Measurements from ENCODE around the gene PRKD3. TPM values are rescaled to one million over a fixed set of nuclear protein-coding genes. Genes with fewer than 3 reads are reported as not detected.

Gene PRKD3
- total and polyA plus RNA-seq, 10 of the 15 experiments (the other 5 are each of a cell fraction or from before 2014, with no cell fraction given): 3.3 to 14.9 (median 7.9) TPM

GRCh38 chr2:37370666-37371065 is 46.0 kb upstream of the PRKD3 start:
- Histone ChIP-seq H3K4me3 (no peak overlapping the region), H3K4me2 (ENCODE audit: control insufficient read depth, insufficient read depth) (no peak overlapping the region), H2AFZ (ENCODE audit: control insufficient read depth, low read depth, low read length) (no peak overlapping the region), H3K36me3 (ENCODE audit: control insufficient read depth in 2 of 2, insufficient read depth in 2 of 2, low read length in 1 of 2) (no peaks in the 10 kb centered on the region), H3K9me3 (replicated peaks; ENCODE audit: control insufficient read depth, insufficient read depth, low read length) (no peaks in the 10 kb centered on the region), H3K27me3 (replicated peaks in 1 of 2; ENCODE audit: control insufficient read depth in 2 of 2, insufficient read depth in 2 of 2, low read length in 1 of 2) (peaks cover 3 to 20% of the 10 kb centered on the region in 2 experiments; a peak in 3 of 4 replicates), H4K20me1 (ENCODE audit: control insufficient read depth, insufficient read depth) (no peaks in the 10 kb centered on the region), H3K4me1 (ENCODE audit: control insufficient read depth, insufficient read depth, low read length) (peaks cover 6% of the 10 kb centered on the region), H3K27ac (ENCODE audit: control insufficient read depth, insufficient read depth) (no peak overlapping the region), H3K79me2 (ENCODE audit: control insufficient read depth, insufficient read depth, low read length) (no peaks in the 10 kb centered on the region), H3K9ac (ENCODE audit: control insufficient read depth, insufficient read depth, low read length) (no peak overlapping the region)
- POLR2A ChIA-PET: no interaction called here
- CTCF ChIA-PET: no interaction called here
- intact Hi-C loops (cut with micrococcal nuclease; ENCODE audit: unreplicated experiment): no loop called here
- RAD21 ChIA-PET (ENCODE audit: unreplicated experiment): no interaction called here
- 40% methylated on average over 1 of the region's 1 CpG for WGBS (ENCODE audit: insufficient coverage, insufficient replicate concordance, low lambda C conversion rate, missing lambda C conversion rate)
- DNase-seq (ENCODE audit: low read depth, low spot score) (no peak), FAIRE-seq (no peak), ATAC-seq (no peak)
- in situ Hi-C loops (cut with MboI): no loop called here
- no TSS peak for BruUV-seq (replicated peaks)
- SMC1A ChIA-PET (ENCODE audit: uncharacterized antibody, unreplicated experiment): no interaction called here
- no peak for TF ChIP-seq TCF12 (IDR thresholded peaks at IDR 0.05; ENCODE audit: low read depth, low read length)
- TF ChIP-seq, protein P1, sequence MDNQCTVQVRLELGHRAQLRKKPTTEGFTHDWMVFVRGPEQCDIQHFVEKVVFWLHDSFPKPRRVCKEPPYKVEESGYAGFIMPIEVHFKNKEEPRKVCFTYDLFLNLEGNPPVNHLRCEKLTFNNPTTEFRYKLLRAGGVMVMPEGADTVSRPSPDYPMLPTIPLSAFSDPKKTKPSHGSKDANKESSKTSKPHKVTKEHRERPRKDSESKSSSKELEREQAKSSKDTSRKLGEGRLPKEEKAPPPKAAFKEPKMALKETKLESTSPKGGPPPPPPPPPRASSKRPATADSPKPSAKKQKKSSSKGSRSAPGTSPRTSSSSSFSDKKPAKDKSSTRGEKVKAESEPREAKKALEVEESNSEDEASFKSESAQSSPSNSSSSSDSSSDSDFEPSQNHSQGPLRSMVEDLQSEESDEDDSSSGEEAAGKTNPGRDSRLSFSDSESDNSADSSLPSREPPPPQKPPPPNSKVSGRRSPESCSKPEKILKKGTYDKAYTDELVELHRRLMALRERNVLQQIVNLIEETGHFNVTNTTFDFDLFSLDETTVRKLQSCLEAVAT (IDR thresholded peaks at IDR 0.05): no peak
- no peak for TF ChIP-seq HCFC1 (IDR thresholded peaks at IDR 0.05; ENCODE audit: low read length)
- no peak for TF ChIP-seq RAD21 (IDR thresholded peaks at IDR 0.05; ENCODE audit: insufficient read depth, low read depth, low read length)
- TF ChIP-seq CEBPB (IDR thresholded peaks at IDR 0.05; ENCODE audit: borderline replicate concordance in 1 of 2, low read depth in 2 of 2, low read length in 2 of 2): no peak
- TF ChIP-seq E2F8 (IDR thresholded peaks at IDR 0.05; ENCODE audit: low read depth, partially characterized antibody): no peak
- no peak for TF ChIP-seq CUX1 (IDR thresholded peaks at IDR 0.05; ENCODE audit: insufficient replicate concordance, low read depth, low read length)
- TF ChIP-seq ZZZ3 (IDR thresholded peaks at IDR 0.05; ENCODE audit: control insufficient read depth, insufficient read length, low read depth): no peak
- no peak for TF ChIP-seq SKIL (IDR thresholded peaks at IDR 0.05; ENCODE audit: low read depth, poor library complexity, severe bottlenecking)
- TF ChIP-seq SMC3 (IDR thresholded peaks at IDR 0.05; ENCODE audit: borderline replicate concordance, low read length): no peak
- TF ChIP-seq NFIC (IDR thresholded peaks at IDR 0.05; ENCODE audit: low read depth, low read length): no peak
